ENCODE data around the gene PGLYRP2. TPM values are rescaled to one million over a fixed set of nuclear protein-coding genes. Genes with fewer than 3 reads are reported as not detected.

The PGLYRP2 gene
- polyA plus RNA-seq, 10 donors: not detected

DNA sequence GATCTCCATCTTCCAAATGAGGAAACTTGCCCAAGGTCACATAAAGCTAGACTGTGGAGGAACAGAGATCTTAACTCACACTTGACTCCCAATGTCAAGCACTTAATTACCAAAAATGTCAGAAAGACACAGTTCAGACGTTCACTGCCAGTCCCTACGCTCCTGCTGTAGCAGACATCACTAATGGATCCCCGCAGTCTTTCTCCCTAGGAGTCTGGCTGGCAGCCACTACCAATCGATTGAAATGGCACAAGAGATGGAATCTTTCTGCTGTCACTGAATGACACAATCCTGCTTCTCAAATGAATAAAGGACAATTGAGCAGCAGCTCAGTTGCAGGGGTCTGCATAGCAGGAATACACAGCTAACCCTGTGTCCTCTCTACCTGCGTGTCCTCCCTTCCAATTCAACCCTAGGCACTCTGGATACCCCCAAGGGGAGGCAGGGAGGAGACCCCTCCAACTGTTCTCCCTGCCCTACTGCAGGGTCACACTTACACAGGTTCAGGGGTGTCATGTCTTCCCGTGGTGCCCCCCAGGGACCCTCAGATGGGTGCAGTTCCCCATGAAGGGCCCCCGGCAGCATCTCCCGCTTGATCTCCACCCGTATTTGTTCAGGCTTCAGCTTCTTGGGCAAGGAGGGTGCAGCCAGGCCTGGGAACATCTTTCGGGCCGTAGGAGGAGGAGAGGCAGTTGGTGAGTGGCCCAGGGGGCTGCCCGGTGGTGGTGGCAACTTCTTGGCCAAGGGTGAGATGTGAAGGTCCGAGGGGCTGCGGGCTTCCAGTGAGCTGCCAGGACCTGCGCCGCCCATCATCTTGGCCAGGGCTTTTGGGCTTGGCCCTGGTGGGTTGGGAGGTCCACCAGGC is 52.6 kb downstream of the PGLYRP2 start:
- DNase-seq: no peak

DNA sequence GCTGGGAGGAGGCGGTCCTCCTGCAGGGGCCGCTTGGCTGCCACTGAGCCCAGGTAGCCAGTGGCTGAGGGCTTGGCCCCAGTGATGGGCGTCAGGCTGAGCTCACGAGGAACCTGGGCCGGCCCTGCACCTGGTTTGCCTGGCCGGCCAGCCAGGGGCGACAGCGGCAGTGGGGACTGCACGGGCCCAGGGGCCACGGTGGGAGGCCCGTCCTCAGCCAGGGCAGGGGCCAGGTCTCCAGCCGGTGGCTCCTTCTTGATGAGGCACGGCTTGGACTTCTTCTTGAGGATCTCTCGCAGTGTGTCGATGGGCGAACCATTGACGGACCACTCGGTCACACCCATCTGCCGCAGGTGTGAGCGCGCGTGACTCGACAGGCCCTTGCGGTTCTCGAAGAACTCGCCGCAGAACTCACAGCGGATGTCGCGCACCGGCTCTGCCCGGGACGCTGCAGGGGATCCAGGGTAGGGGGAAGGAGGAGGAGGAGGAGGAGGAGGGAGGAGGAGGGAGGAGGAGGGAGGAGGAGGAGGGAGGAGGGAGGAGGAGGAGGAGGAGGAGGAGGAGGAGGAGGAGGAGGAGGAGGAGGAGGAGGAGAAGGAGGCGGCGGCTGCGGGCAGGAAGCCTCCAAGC is 53.9 kb downstream of the PGLYRP2 start:
- no peak for DNase-seq

DNA sequence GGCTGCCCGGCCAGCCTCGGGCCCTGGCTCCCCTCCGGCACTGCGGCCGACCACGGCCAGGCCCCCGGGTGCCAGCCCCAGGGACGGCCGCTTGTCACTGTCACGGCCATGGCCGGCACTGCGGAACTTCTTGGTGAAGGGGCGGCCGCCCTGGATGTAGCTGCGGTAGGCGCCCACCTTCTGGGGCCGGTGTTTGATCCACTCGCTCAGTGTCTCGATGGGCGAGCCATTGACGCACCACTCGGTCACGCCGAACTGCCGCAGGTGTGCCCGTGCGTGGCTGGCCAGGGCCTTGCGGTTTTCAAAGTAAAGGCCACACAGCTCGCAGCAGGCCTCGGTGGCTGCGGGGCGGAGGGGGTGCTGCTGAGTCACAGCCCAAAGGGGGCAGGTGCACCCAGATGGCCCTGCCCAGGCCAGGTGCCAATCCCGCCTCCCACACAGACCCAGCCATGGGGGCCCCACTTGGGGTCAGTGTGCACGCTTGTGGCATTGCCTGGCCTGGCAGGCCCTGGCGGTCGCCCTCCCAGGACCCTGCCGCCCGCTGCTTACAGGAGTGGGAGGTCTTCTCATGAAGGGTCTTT is 54.5 kb downstream of the PGLYRP2 start:
- no peak for DNase-seq

DNA sequence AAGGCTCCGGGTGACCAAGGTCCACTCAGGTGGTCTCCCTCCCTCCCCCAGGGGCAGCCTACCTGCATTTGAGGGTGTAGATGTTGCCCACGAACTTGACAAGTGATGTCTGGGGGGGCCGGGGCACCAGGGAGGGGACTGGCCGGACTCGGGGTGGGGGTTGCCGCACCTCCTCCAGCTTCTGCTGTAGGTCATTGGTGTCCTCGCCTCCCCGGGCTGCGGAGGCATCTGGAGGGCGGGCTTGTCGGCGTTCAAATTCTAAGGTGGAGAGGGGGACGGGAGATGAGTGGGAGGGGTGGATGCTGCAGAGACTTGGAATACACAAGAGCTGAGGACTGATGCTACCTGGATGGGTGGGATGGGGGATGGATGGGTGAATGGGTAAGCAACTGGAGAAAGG is 55.2 kb downstream of the PGLYRP2 start:
- no peak for DNase-seq

DNA sequence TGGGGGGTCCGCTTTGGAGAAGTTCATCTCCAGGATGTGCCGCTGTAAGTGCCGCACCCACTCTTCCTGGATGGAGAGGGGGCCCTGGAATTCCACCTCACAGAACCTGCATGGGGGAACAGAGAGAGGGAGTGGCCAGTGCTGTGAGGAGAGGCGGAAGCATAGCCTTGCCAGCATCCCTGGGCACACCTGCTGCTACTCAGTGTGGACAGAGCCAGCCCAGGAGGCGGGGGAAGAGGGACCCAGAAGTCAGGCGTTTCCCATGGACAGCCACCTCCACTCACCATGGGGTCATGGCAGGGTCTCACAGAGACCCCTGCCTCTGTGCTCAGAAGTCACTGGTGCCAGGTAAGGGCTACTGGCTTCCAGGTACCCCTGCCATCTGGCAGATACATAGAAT is 56.2 kb downstream of the PGLYRP2 start:
- no peak for DNase-seq

DNA sequence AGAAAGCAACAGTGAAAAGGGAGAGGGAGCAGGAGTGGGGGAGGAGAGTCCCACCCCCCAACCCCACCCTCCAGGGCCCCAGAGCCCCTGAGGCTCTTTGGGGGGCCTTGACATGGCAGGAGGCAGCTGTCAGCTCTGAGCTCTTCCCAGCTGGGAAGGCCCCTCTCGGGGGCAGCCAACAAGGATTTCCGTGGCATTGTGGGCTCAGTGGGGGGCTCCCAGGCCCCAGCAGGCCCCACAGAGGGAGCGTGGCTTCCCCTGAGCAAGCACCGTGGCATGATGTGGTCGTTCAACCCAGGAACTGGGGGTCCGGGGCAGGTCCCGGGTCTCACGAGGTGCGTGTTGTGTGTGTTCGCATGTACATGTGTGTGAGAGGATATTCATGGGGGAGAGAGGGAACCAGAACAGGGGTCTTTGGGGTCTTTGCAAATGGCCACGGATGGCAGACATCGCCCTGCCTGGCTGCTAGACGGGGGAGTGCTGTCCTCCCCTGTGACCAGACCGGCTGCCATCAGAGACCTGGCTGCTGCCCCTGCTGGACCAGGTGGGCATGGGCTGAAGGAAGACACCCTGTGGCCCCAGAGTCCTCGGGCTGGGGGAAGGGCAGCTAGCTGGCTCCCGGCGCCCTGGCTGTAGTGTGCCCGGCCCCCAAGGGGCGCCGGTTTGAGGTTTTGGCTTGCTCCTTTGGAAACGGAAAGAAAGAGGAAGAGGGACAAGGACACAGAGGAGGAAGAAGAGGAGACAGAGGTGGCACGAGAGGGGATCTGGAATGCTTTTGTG is 56.8 kb downstream of the PGLYRP2 start:
- DNase-seq: no peak

DNA sequence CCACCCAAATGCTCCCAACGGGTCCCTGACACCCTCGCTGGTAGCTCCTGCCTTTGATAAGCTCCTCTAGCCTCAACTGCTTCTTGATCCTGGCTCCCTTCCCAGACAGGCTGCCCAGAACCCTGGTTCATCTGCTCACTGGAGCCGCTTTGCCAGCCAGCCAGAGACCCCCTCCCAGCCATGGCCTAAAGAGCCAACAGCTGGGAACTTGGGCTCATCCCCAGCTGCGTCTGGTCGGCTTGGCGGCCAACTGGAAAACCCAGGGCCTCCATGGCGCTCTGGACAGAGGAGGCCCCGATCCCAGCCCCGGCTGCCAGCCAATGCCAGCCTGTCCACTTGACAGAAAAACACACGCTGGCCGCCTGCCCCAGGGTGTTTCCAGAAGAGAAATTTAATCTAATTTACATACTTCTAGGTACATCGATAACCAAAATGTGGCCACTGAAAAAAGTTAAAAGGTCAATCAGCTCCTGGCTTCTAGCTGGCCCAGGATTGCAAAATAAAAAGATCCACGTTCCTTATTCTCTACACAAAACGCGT is 57.5 kb downstream of the PGLYRP2 start:
- peak; percentile 75 to 82 (median 75) for DNase-seq

DNA sequence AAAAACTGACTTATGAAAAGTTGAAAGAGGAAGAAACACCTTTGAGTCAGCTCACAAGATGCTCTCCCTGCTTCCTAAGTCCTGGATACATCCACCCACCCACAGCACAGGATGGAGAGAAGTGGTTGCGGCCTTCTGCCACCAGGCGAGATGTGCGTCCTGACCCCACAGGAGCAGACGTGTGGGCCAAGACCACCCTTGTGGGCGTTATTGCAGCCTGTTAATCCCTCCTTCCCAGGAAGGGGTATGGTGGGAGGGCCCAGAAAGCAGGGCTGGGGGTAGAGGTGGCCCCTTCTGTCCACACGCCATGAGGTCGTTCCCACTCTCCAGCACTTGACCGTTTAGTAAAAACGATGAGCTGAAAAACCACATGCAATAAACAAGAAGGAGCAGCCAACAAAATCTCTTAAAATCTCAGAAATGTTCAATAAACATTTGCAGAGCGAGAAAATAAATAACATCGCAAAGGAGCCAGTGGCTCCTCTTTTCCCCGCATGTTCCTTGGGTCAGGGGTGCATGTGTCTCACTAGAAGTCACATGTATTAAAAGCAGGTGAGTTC is 58.1 kb downstream of the PGLYRP2 start:
- DNase-seq: no peak

DNA sequence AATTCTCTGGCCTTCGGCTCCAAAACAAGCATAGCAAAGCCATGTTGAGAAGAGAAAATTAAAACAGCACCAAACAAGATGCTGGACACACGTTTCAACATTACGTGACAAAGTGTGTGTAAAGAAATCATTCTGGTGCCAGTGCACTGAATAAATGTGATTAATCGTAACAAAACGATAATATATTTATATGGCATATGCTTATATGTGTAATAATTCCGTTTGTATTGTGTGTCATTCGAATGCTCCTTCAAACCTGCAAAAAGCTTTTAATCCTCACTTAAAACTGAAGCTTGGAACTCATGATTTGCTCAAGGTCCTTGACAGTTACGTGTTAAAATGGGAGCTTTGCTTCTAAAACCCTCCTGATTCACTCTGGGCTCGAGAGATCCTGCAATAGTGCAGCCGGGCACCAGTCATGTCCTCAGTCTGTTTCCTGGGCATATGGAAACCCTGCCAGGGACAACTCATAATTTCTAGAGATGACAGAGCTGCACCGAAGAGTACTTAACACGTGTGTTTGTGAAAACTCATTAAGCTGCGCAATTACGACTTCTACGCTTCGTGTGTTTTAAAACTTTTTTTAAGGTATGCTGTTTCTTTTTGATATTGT is 59.8 kb downstream of the PGLYRP2 start:
- no peak for DNase-seq

Other genes with a start within 250 kb of the PGLYRP2 start
- 1 to 10 TPM in 2 of 10 donors, under 1 TPM in 8; 0.46 to 3.2 (median 0.62) TPM for gene EPHX3, start 247.1 kb downstream of the PGLYRP2 start, polyA plus RNA-seq (ENCODE audit: insufficient read length in 10 of 10)
- gene BRD4, start 147.0 kb downstream of the PGLYRP2 start, polyA plus RNA-seq (ENCODE audit: insufficient read length in 10 of 10): 10 to 100 TPM; 31.3 to 48.9 (median 37.9) TPM
- gene AKAP8, start 99.7 kb downstream of the PGLYRP2 start, polyA plus RNA-seq (ENCODE audit: insufficient read length in 10 of 10): 10 to 100 TPM; 15.7 to 21.8 (median 18.8) TPM
- 10 to 100 TPM; 48.6 to 77.1 (median 59.7) TPM for gene AKAP8L, start 60.5 kb downstream of the PGLYRP2 start, polyA plus RNA-seq (ENCODE audit: insufficient read length in 10 of 10)
- 10 to 100 TPM; 20.2 to 31.0 (median 28.3) TPM for gene WIZ, start 29.5 kb downstream of the PGLYRP2 start, polyA plus RNA-seq (ENCODE audit: insufficient read length in 10 of 10)
- 1 to 10 TPM in 8 of 10 donors, under 1 TPM in 2; 0.86 to 5.9 (median 1.2) TPM for gene RASAL3, start 15.0 kb downstream of the PGLYRP2 start, polyA plus RNA-seq (ENCODE audit: insufficient read length in 10 of 10)
- gene CYP4F22, start 29.0 kb upstream of the PGLYRP2 start, polyA plus RNA-seq (ENCODE audit: insufficient read length in 10 of 10): 1 to 10 TPM in 1 of 10 donors, under 1 TPM in 1, not detected in 8; 0.05 to 1.8 TPM
- gene CYP4F8, start 135.7 kb upstream of the PGLYRP2 start, polyA plus RNA-seq (ENCODE audit: insufficient read length in 10 of 10): not detected
- gene CYP4F3, start 161.4 kb upstream of the PGLYRP2 start, polyA plus RNA-seq (ENCODE audit: insufficient read length in 10 of 10): under 1 TPM; 0.03 to 0.57 (median 0.21) TPM
- gene CYP4F12, start 193.6 kb upstream of the PGLYRP2 start, polyA plus RNA-seq (ENCODE audit: insufficient read length in 10 of 10): 1 to 10 TPM in 6 of 10 donors, under 1 TPM in 4; 0.25 to 2.2 (median 1.1) TPM
- gene OR10H2, start 248.5 kb upstream of the PGLYRP2 start, polyA plus RNA-seq (ENCODE audit: insufficient read length in 10 of 10): not detected